ENCODE measurements around the gene GID4.

The GID4 gene

GRCh38 chr17:18045691-18046350 is 6.6 kb downstream of the GID4 start:
- DNase-seq, result no peak

GRCh38 chr17:18055597-18055996 is 16.4 kb downstream of the GID4 start:
- no peak for DNase-seq

- no peak for DNase-seq
These were observed 17.0 kb downstream of the GID4 start for GRCh38 chr17:18056214-18056613.

GRCh38 chr17:18059283-18059682 is 20.1 kb downstream of the GID4 start:
- DNase-seq, result no peak

- DNase-seq, result no peak
These were observed 24.8 kb downstream of the GID4 start for GRCh38 chr17:18064053-18064452.

- DNase-seq, result no peak
These were observed 26.3 kb downstream of the GID4 start for GRCh38 chr17:18065546-18065945.

- no peak for DNase-seq
These were observed 27.7 kb downstream of the GID4 start for GRCh38 chr17:18066866-18067265.

GRCh38 chr17:18069101-18069500 is 29.9 kb downstream of the GID4 start:
- no peak for DNase-seq

- DNase-seq, result no peak
These were observed 31.7 kb downstream of the GID4 start for GRCh38 chr17:18070861-18071340.

- no peak for DNase-seq
These were observed 32.5 kb downstream of the GID4 start for GRCh38 chr17:18071751-18072150.

GRCh38 chr17:18074566-18075272 is 35.5 kb downstream of the GID4 start:
- DNase-seq, result no peak

- no peak for DNase-seq
These were observed 37.7 kb downstream of the GID4 start for GRCh38 chr17:18076936-18077335.

- no peak for DNase-seq
These were observed 40.3 kb downstream of the GID4 start for GRCh38 chr17:18079543-18079942.

- DNase-seq, result no peak
These were observed 45.0 kb downstream of the GID4 start for GRCh38 chr17:18084256-18084655.

GRCh38 chr17:18087610-18088491 is 48.6 kb downstream of the GID4 start, which contains the start of gene DRG2:
DRG2 (plus strand) TSS chr17:18087948; CDS start chr17:18088024, 76 bp downstream.
- peak; percentile 60 for DNase-seq

- DNase-seq, result no peak
These were observed 50.4 kb downstream of the GID4 start for GRCh38 chr17:18089613-18090012.

- DNase-seq, result no peak
These were observed 54.6 kb downstream of the GID4 start for GRCh38 chr17:18093616-18094408.

- DNase-seq, result no peak
These were observed 55.2 kb downstream of the GID4 start for GRCh38 chr17:18094409-18094807.

GRCh38 chr17:18099516-18099915 is 60.3 kb downstream of the GID4 start:
- DNase-seq, result no peak

GRCh38 chr17:18100616-18101015 is 61.4 kb downstream of the GID4 start:
- DNase-seq, result no peak

GRCh38 chr17:18101828-18102227 is 62.6 kb downstream of the GID4 start:
- DNase-seq, result no peak

- DNase-seq, result no peak
These were observed 63.4 kb downstream of the GID4 start for GRCh38 chr17:18102640-18103039.

- no peak for DNase-seq
These were observed 65.8 kb downstream of the GID4 start for GRCh38 chr17:18105027-18105426.
